Fibroblast of upper back skin (primary cell): Measurements from ENCODE around the gene RNF225.
A peak's percentile ranks its signal among the peaks of the same experiment; 100 is the strongest.
"Not testable (repeated sequence)": the region's sequence is repeated elsewhere in the genome, so short reads cannot be mapped to it uniquely, and the experiment has no call there.

Source experiments
- DNase-seq: peaks from one replicate; pipeline ENCODE4 v3.0.0-alpha.2; 2013

Gene RNF225

GRCh38 chr19:58409010-58409790, 13.7 kb downstream of the RNF225 start:
- no peak for DNase-seq

- no peak for DNase-seq
Observed at GRCh38 chr19:58416604-58417003, 21.1 kb downstream of the RNF225 start.

- no peak for DNase-seq
Observed at GRCh38 chr19:58417071-58417470, 21.6 kb downstream of the RNF225 start.

- no peak for DNase-seq
Observed at GRCh38 chr19:58428617-58429016, 33.2 kb downstream of the RNF225 start.

- DNase-seq = no peak
Observed at GRCh38 chr19:58429745-58430144, 34.3 kb downstream of the RNF225 start.

GRCh38 chr19:58434217-58434616, 38.8 kb downstream of the RNF225 start:
- no peak for DNase-seq

GRCh38 chr19:58439576-58440554, 44.4 kb downstream of the RNF225 start, which contains the start of gene ZNF132:
TSS of gene ZNF132 (minus strand) at chr19:58440153. CDS start at chr19:58439821, 332 bp downstream.
- peak; percentile 100 for DNase-seq

- no peak for DNase-seq
Observed at GRCh38 chr19:58440556-58440955, 45.1 kb downstream of the RNF225 start.

- DNase-seq = not testable (repeated sequence)
Observed at GRCh38 chr19:58442986-58443385, 47.5 kb downstream of the RNF225 start.
